NCI-H1092 (cell line): Measurements from ENCODE around the gene PEMT.

Experiments used
- DNase-seq: peaks from one replicate; lab custom pipeline; 2025; lab: John Stamatoyannopoulos, UW

Gene PEMT

GRCh38 chr17:17514993-17515933 is 76.2 kb downstream of the PEMT start:
- no peak for DNase-seq

DNA sequence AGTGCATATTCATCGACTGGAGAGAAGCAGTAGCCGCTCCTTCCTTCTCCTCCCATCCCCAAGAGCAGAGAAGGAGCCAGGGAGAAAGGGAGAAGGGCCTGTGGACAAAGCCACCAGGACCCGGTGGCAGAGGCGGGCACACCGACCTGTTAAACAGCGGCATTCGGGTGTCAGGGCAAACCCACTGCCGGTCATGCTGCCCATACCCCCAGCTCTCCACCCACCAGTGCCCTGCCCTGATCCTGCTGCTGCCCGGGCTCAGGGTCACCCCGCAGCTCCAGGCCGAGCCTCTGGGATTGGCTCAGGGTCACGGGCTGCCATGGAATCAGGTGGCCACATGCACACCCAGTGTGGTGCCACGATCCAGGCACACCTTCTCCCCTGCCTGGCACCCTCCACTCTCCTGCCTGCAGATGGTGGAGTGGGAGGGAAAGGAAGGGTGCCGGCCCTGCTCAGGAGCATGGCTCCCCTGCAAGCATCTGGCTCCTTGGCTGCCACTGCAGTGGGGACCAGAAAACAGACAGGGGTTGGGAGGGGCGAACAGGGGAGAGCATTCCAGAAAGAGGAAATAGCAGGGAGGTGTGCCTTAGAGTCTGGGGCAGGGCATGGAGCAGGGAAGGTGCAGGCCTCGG is 77.0 kb downstream of the PEMT start:
- DNase-seq, result no peak

GRCh38 chr17:17513626-17514025 is 77.9 kb downstream of the PEMT start:
- DNase-seq, result no peak

- DNase-seq, result no peak
Measured at GRCh38 chr17:17512866-17513265, 78.6 kb downstream of the PEMT start.

DNA sequence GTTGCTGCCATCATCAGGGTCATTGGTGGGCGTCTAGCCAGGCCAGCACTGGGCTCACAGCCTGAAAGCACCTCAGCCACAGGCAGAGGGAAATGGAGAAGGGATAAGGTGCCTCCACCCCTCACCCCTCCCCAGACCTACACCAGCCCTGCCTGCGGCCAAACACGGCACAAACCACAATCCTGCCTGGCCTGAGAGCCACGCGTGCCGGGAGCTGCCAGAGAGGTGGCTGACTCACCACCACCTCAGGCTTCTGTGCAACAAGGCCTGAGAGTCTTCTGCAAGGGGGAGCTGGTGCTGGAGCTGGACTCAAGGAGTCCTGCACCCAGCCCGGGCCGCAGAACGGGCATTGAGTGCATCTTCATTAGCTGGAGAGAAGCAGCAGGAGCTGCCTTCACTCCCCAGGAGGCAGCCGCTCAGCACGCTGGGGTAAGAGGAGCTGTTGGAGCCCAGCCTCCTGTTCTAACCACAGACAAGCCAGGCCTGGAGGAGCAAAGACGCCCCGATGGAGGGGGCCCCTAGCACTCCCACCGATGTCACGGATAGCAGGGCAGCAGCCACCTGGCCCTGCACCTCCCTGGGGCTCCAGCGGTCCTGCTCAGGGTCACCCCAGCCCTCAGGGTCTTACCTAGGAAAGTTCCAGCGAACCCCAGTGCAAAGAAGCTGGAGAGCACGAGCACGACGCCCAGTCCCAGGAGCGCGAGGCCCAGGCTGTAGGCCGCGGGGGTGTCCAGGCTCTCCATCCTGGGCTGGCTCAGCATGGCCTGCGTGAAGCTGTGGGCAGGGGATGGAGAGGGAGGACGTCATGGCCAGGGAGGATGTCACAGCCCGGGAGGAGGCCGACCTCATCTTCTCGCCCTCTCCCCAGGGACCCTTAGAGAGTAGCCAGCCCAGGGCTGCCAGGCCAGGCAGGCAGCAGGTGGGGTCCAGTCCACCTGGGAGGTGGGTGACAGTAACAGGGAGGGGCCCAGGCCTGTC is 79.3 kb downstream of the PEMT start:
- no peak for DNase-seq

- DNase-seq, result no peak
Measured at GRCh38 chr17:17511293-17511741, 80.2 kb downstream of the PEMT start.

GRCh38 chr17:17510456-17511292 is 80.8 kb downstream of the PEMT start:
- DNase-seq, result no peak

GRCh38 chr17:17509601-17510425 is 81.7 kb downstream of the PEMT start:
- no peak for DNase-seq

DNA sequence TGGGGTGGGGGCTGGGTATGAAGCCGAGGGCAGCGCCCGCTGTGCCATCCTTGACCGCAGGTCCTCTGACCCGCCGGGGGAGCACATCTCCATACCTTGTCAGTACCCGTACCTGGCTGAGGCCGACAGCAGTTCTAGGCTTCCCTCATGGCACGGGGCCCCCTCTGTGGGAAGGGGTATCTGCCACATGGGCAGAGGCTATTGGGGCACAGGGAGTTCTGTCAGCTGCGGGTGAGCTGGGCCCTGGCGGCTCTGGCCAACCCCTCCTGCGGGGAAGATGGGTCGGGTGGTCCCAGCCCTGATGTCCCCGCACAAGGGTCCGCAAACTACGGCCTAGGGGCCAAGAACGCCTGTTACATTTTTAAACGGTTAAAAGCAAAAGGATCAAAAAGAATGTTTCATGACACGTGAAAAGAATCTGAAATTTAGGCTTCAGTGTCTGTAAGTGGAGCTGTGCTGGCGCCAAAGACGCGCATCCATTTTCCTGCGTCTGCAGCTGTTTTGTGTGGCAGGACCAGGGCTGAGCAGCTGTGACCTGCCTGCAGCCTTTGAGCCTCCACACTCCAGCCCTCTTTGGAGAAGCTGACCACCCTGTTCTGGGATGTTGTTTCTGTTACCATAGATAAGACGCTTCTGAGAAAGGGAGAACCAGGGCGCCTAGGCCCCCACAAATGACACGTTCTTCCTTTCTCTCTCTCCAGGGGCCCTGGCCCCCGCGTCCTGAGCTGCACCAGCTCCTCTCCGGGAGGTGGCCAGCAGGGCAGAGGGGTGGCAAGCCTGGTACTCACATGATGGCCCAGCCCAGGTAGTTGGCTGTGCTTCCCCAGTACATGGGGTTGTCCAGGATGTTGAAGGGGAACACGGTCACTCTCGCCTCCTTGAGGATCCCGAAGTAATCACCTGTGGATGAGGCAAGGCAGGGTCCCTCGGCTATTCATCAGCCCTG is 82.6 kb downstream of the PEMT start:
- no peak for DNase-seq

DNA sequence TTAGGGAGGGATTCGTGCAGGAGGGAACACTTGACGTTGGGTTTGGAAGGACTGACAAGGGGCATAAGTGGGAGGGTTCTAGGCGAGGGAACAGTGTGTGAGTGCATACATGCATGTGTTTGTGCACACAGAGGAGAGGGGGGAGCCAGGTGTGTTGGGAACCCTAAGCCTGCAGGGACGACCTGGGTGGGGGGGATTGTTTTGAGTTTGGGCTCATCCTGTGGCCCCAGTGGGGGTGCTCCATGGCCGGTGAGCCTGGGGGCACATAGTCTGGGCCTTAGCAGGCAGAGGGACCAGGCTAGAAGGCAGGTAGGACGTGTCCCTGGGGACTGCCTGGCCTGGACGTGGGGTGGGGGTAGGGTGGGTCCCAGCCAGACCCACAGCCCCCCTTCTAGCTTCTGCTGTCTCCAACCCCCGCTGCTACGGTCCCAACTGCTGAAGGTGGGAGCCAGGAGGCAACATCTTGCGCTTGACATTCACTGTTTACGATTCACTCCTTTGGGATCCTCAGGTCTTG is 83.4 kb downstream of the PEMT start:
- no peak for DNase-seq

DNA sequence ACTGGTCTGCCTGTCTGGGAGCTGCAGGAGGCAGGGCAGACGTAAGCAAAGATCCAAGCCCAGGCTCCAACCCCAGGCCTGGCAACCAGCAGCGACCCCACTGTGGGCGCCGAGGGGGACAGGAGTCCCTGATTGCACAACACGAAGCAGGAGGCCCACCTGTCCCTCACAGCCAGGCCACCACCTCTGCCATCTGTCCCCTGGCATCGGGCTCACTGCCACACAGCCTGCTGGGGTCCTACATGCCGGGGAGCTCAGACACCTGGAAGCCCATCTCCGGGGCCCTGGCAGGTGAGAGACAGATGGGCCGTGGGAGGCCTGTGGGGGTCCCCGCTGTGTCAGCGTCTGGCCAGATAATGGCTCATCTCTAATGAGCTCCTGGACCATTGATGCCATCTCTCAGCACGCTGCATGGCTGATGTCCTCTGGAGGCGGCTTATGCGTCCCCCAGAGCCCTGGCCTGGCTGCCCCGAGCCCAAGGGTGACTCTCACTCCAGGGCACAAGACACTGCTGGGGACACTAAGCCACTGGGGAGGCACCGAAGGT is 84.0 kb downstream of the PEMT start:
- no peak for DNase-seq

DNA sequence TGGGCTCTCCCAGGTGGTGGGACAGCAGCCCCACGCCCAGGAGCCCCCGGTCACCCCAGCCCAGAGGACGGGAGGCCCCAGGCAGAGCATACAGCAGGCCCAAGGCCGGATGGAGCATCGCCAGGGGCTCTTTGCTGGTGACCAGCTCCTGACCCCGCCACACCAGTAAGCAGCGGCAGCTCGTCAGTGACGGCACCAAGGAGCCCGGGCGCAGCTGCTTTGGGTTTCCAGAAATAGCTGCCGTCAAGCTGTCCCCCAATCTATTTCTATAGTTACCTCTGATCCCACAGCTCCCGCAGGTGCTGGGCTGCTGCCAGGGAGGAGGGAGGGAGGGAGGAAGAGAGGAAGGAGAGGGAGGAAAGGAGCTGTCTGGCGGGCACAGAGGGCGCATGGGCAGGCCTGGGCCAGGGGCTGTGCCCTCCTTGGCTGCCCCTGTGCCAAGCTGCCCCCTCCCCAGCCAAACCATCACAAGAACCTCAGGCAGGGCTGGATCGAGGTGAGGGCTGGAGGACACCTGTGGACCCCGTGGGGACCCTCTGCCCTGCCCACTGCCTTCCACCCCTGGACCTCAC is 84.5 kb downstream of the PEMT start:
- peak; percentile 53 for DNase-seq

DNA sequence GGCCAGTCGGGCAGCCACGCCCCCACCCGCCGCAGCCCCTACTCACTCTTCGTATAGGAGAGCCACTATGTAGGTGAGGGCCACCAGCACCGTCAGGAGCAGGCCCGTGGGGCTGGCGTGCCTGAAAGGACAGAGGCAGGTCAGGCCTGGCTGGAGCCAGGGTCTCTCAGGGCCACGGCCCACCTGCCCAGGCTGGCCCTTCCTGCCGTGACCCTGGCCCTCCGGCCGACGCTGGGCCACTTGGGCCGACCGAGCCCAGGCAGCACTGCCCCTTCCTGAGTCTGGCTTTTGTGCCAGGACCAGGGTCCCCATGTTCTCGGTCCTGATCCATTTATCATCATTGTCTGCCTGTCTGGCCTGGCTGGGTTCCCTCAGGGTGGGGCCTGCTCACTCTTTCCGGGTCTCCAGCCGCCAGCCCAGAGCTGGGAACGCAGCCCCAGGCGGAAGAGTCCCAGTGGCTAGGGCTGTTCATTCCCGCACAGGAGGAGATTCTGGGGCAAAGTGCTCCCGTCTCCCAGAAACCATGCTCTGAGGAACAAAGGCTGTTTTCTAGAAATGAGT is 85.2 kb downstream of the PEMT start:
- no peak for DNase-seq

- no peak for DNase-seq
Measured at GRCh38 chr17:17505610-17506171, 85.8 kb downstream of the PEMT start.

DNA sequence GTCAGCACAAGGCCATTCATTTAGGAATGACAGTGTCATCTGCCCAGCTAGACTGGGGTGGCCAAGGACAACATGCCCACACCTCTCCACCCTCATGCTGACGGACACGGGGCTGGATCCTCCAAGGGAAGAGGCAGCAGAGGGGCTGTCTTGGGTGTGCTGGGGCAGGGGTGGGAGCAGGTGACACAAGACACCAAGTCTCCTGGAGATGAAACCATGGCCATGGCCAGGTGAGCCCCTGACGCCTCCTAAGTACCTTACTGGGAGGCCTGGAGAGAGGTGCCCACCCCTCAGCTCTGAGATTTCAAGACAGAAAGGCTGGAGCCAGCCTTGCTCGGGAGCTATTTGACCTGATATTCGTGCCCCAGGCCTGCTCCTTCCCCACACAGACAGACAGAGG is 86.4 kb downstream of the PEMT start:
- DNase-seq, result no peak

DNA sequence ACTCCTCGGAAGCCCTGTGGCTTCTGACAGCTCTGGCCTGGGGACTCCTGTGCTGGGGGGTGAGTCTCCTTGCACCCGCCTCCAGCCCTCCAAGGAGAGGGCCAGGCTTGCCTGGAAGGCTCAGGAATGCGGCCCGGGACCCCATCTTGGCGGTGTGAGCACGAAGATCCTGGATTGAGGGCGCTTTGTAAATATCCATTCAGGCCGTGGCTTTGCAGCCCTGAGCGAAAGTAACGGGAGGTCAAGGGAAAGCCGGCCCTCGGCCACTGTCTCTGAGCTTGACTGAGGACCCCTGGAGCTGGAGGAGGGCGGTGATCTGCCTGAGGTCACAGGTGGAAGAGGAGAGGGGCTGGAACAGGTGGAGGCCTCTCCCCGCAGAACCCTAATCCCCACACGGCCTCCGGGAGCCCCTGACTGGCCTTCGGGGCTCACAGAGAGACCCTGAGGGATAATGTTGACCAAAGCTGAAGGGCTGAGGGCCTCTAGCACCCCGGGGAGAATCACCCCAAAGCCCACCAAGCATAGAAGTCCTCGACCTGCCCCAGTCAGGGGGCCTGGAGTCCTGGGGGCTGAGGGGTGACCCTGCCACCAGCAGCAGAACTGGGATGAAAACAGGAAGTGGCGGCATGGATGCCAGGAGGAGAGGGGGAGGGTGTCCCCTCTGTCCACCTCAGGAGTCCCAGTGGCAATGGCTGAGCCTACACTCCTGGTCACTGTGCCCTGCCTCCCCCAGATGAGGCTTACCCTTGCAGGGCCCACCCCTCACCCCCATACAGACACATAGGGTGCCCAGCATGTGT is 87.0 kb downstream of the PEMT start:
- DNase-seq, result no peak
